ENCODE results near the gene PNN.
"Not testable (repeated sequence)": the region's sequence is repeated elsewhere in the genome, so short reads cannot be mapped to it uniquely, and the experiment has no call there.

PNN gene

DNA sequence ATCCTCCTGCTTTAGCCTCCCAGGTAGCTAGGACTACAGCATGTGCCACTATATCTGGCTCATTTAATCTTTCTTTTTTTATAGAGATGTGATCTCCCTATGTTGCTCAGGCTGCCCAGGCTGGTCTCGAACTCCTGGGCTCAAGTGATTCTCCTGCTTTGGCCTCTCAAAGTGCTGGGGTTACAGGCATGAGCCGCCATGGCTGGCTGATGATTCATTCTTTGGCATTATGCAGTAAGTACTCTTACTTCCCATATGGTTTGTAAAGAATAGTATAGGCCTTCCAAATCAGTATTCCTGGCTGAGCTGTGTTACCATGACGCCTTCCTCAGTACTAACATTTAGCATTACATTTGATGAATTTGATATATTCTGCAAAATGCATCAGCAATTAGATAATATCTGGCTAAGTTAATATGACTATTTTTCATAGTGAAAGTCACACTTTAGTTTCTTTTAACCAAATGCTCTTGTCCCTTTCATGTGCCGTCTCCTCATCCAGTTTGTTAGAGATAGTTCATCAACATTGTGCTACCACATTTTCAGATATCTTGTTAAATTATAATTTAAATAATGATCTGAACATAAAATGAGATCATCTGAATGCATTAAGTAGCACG lies 55.5 kb downstream of the PNN start:
- TF ChIP-seq, protein P1, sequence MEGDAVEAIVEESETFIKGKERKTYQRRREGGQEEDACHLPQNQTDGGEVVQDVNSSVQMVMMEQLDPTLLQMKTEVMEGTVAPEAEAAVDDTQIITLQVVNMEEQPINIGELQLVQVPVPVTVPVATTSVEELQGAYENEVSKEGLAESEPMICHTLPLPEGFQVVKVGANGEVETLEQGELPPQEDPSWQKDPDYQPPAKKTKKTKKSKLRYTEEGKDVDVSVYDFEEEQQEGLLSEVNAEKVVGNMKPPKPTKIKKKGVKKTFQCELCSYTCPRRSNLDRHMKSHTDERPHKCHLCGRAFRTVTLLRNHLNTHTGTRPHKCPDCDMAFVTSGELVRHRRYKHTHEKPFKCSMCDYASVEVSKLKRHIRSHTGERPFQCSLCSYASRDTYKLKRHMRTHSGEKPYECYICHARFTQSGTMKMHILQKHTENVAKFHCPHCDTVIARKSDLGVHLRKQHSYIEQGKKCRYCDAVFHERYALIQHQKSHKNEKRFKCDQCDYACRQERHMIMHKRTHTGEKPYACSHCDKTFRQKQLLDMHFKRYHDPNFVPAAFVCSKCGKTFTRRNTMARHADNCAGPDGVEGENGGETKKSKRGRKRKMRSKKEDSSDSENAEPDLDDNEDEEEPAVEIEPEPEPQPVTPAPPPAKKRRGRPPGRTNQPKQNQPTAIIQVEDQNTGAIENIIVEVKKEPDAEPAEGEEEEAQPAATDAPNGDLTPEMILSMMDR (IDR thresholded peaks at IDR 0.05; ENCODE audit: extremely low read depth, insufficient read depth, missing control alignments) = no peak
- DNase-seq (ENCODE audit: low spot score) = no peak
- in situ Hi-C loops (cut with MboI; ENCODE audit: low pct_unique_long_range_greater_than_20kb, low sequenced_read_pairs, unreplicated experiment) = no loop called here

DNA sequence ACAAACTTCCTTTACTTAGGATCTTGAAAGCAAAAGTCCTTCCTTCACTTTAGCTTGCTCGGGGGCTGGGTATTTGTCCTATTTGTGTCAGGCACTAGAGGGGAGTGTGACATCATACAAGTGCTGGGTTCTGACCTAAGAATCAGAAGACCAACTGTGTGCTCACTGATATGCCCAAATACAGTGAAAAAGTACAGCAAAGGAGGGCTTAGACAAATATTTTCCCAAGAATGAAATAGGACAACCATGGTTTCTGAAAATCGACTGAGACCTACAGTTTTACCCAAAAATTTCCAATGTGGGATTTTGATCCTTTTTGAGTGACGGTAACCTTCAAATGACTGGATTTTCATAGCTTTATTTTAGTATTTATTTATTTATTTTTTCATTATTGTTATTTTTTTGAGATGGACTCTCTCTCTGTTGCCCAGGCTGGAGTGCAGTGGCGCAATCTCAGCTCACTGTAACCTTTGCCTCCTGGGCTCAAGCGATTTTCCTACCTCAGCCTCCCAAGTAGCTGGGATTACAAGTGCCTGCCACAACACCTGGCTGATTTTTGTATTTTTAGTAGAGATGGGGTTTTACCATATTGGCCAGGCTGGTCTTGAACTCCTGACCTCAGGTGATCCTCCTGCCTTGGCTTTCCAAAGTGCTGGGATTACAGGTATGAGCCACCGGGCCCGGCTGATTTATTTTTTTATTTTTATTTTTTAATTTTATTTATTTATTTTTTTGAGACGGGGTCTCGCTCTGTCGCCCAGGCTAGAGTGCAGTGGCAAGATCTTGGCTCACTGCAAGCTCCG lies 56.9 kb downstream of the PNN start:
- DNase-seq (ENCODE audit: low spot score) = peak; percentile 46
- TF ChIP-seq, protein P1 (IDR thresholded peaks at IDR 0.05; ENCODE audit: extremely low read depth, insufficient read depth, missing control alignments) = peak; percentile 46
- in situ Hi-C loops (cut with MboI; ENCODE audit: low pct_unique_long_range_greater_than_20kb, low sequenced_read_pairs, unreplicated experiment) = not testable (repeated sequence)
